Smooth muscle cell (in vitro differentiated cells): ENCODE measurements around the gene MYO9B. TPM values are rescaled to one million over a fixed set of nuclear protein-coding genes. Genes with fewer than 3 reads are reported as not detected.

Experiments used
- DNase-seq: peaks from one replicate; lab custom pipeline; 2025; ENCODE audit not compliant: unreplicated experiment; lab: John Stamatoyannopoulos, UW
- H2AFZ ChIP-seq: fragments of 200-600 bp; sonication (generic); 2 replicates; pipeline ENCODE4 v1.6.0; 2016; ENCODE audit warnings: antibody characterized with exemption, low read depth, mild to moderate bottlenecking
- H3F3A ChIP-seq: fragments of 200-600 bp; sonication (generic); 2 replicates; pipeline ENCODE4 v1.6.0; 2017; ENCODE audit warnings: antibody characterized with exemption, low read depth
- H3K27ac ChIP-seq: fragments of 200-600 bp; sonication (generic); 2 replicates; pipeline ENCODE4 v1.5.1; 2016; ENCODE audit warnings: low read depth, mild to moderate bottlenecking
- H3K27me3 ChIP-seq: fragments of 200-600 bp; sonication (generic); 2 replicates; pipeline ENCODE4 v1.6.1; 2016; ENCODE audit warnings: low read depth, mild to moderate bottlenecking
- H3K36me3 ChIP-seq: fragments of 200-600 bp; sonication (generic); 2 replicates; pipeline ENCODE4 v1.5.1; 2016; ENCODE audit warnings: low read depth
- H3K4me1 ChIP-seq: fragments of 200-600 bp; sonication (generic); 2 replicates; pipeline ENCODE4 v1.5.1; 2016; ENCODE audit warnings: low read depth
- H3K4me2 ChIP-seq: fragments of 200-600 bp; sonication (generic); 2 replicates; pipeline ENCODE4 v1.6.0; 2016; ENCODE audit warnings: mild to moderate bottlenecking
- H3K4me3 ChIP-seq: fragments of 200-600 bp; sonication (generic); 2 replicates; pipeline ENCODE4 v1.5.1; 2016; ENCODE audit warnings: mild to moderate bottlenecking
- H3K79me2 ChIP-seq: fragments of 200-600 bp; sonication (generic); 2 replicates; pipeline ENCODE4 v1.6.0; 2016; ENCODE audit warnings: low read depth, mild to moderate bottlenecking
- H3K9ac ChIP-seq: fragments of 200-600 bp; sonication (generic); 2 replicates; pipeline ENCODE4 v1.6.0; 2016; ENCODE audit warnings: low read depth
- H3K9me3 ChIP-seq: fragments of 200-600 bp; sonication (generic); replicated peaks from 2 replicates; pipeline ENCODE4 v1.5.1; 2016; ENCODE audit warnings: low read depth
- H4K20me1 ChIP-seq: fragments of 200-600 bp; sonication (generic); 2 replicates; pipeline ENCODE4 v1.6.0; 2016; ENCODE audit warnings: low read depth
- CTCF ChIP-seq: fragments of 200-600 bp; sonication (generic); IDR thresholded peaks from 2 replicates; pipeline ENCODE4 v1.5.1; 2017; ENCODE audit warnings: borderline replicate concordance, mild to moderate bottlenecking, antibody characterized with exemption; ENCODE audit not compliant: insufficient read depth, poor library complexity, severe bottlenecking
- WGBS: methylation state at CpG from one replicate; pipeline ENCODE4 v1.1.7; 2016; ENCODE audit warnings: low lambda C conversion rate; 5-methylcytosine and 5-hydroxymethylcytosine counted together
- polyA plus RNA-seq: library from polyadenylated mRNA; unstranded; fragments of >200 nt; fragmentation: Nextera tagmentation; extraction: Ambion mirVana; gene quantifications from 2 replicates; pipeline ENCODE4 v1.2.1, GENCODE V29; 2016
- total RNA-seq: library from RNA; depleted of rRNA; stranded (reverse); fragments of >200 nt; gene quantifications from 2 replicates; pipeline ENCODE4 v1.2.3, GENCODE V29; 2014

MYO9B gene
- total and polyA plus RNA-seq, 2 experiments from 2014 or later = 44.6 to 46.6 TPM

DNA sequence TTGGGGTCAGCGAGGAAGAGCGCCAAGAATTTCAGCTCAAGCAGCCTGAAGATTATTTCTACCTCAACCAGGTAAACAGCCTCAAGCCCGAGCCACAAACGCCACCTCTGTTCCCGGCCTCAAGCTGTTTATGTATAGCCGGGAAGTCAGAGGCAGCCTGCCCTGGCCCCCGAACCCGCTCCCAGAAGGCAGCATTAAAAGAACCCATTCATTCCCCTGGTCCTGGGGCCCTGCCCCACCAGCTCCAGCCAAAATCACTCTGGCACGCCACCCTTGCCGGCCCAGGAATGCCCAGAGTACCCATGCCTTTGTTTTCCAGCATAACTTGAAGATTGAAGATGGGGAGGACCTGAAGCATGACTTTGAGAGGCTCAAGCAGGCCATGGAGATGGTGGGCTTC is 78.4 kb downstream of the MYO9B start:
- Histone ChIP-seq H3F3A (no peaks in the 10 kb centered on the region), H3K36me3 (no peaks in the 10 kb centered on the region), H4K20me1 (peaks cover 9% of the 10 kb centered on the region), H3K79me2 (no peaks in the 10 kb centered on the region), H3K4me2 (no peak overlapping the region), H3K9me3 (no peaks in the 10 kb centered on the region), H3K27ac (no peak overlapping the region), H3K9ac (no peak overlapping the region), H3K4me3 (no peak overlapping the region), H3K27me3 (no peaks in the 10 kb centered on the region), H2AFZ (no peak overlapping the region), H3K4me1 (no peaks in the 10 kb centered on the region)
- 98% methylated on average over 10 of the region's 10 CpGs for WGBS
- TF ChIP-seq CTCF = no peak
- no peak for DNase-seq

GRCh38 chr19:17155251-17155650 is 79.7 kb downstream of the MYO9B start:
- 96% methylated on average over 7 of the region's 7 CpGs for WGBS
- H3K79me2 ChIP-seq = no peaks in the 10 kb centered on the region
- H3K27ac ChIP-seq = no peak overlapping the region
- H3F3A ChIP-seq = no peaks in the 10 kb centered on the region
- no peak overlapping the region for H3K4me2 ChIP-seq
- no peak overlapping the region for H3K9ac ChIP-seq
- no peaks in the 10 kb centered on the region for H3K27me3 ChIP-seq
- no peaks in the 10 kb centered on the region for H3K4me1 ChIP-seq
- H4K20me1 ChIP-seq = no peaks in the 10 kb centered on the region
- peaks cover 8% of the 10 kb centered on the region for H3K36me3 ChIP-seq
- no peak overlapping the region for H2AFZ ChIP-seq
- no peak for TF ChIP-seq CTCF
- no peak overlapping the region for H3K4me3 ChIP-seq
- no peak for DNase-seq
- no peaks in the 10 kb centered on the region for H3K9me3 ChIP-seq

DNA sequence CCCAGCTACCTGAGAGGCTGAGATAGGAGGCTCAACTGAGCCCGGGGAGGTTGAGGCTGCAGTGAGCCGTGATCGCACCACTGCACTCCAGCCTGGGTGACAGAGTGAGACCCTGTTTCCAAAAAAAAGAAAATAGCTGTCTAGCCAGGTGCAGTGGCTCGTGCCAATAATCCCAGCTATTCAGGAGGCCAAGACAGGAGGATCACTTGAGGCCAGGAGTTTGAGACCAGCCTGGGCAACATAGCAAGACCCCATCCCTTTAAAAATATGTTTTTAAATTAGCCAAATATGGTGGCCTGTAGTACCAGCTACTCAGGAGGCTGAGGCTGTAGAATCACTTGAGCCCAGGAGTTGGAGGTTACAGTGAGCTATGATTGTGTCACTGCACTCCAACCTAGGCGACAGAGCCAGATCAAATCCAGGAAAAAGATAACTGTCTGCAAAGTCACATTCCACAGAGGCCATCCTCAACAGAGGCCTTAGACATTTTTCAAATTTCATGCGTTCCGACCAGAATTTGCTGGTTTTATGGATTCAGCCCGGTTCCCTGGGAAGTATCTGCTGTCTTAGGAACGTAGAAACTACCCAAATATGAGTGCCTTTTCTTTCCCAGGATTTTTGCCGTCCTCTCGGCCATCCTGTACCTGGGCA is 80.8 kb downstream of the MYO9B start:
- Histone ChIP-seq H3K36me3 (peaks cover 8% of the 10 kb centered on the region), H3K4me2 (no peak overlapping the region), H2AFZ (no peak overlapping the region), H3K4me1 (no peaks in the 10 kb centered on the region), H3K79me2 (no peaks in the 10 kb centered on the region), H3K27ac (no peak overlapping the region), H4K20me1 (no peaks in the 10 kb centered on the region), H3K27me3 (no peaks in the 10 kb centered on the region), H3K9me3 (no peaks in the 10 kb centered on the region), H3F3A (no peaks in the 10 kb centered on the region), H3K9ac (no peak overlapping the region), H3K4me3 (no peak overlapping the region)
- DNase-seq = no peak
- TF ChIP-seq CTCF = no peak
- WGBS = 89% methylated on average over 11 of the region's 11 CpGs

GRCh38 chr19:17156947-17157302 is 81.3 kb downstream of the MYO9B start:
- Histone ChIP-seq H3K27me3 (no peaks in the 10 kb centered on the region), H4K20me1 (no peaks in the 10 kb centered on the region), H3K9ac (no peak overlapping the region), H3K4me3 (no peak overlapping the region), H2AFZ (no peak overlapping the region), H3K27ac (no peak overlapping the region), H3K4me1 (no peaks in the 10 kb centered on the region), H3F3A (no peaks in the 10 kb centered on the region), H3K79me2 (no peaks in the 10 kb centered on the region), H3K9me3 (no peaks in the 10 kb centered on the region), H3K4me2 (no peak overlapping the region), H3K36me3 (peaks cover 8% of the 10 kb centered on the region)
- no peak for TF ChIP-seq CTCF
- 96% methylated on average over 12 of the region's 12 CpGs for WGBS
- no peak for DNase-seq
